ENCODE measurements around the gene DNASE1L3. TPM values are rescaled to one million over a fixed set of nuclear protein-coding genes. Genes with fewer than 3 reads are reported as not detected.
A peak's percentile ranks its signal among the peaks of the same experiment; 100 is the strongest.

DNASE1L3 gene
- total and polyA plus RNA-seq, 2 of the 13 experiments (the other 11 are each of a cell fraction or from before 2014, with no cell fraction given): 0.86 to 1.7 TPM

- TF ChIP-seq ZBTB1 (CRISPR knock-in tag; IDR thresholded peaks at IDR 0.05; ENCODE audit: borderline replicate concordance) (no peak), TCF7 (IDR thresholded peaks at IDR 0.05; ENCODE audit: low read depth) (peak; percentile 94), PBX2 (CRISPR knock-in tag; IDR thresholded peaks at IDR 0.05) (no peak), KDM3A (CRISPR knock-in tag; IDR thresholded peaks at IDR 0.05; ENCODE audit: low read depth) (peak; percentile 51; the same call in 1 of the 2 replicates), NCOA1 (CRISPR knock-in tag; IDR thresholded peaks at IDR 0.05) (peak; percentile 88; the same call in 1 of the 2 replicates), ZSCAN22 (CRISPR knock-in tag; IDR thresholded peaks at IDR 0.05) (no peak), ZNF331 (CRISPR knock-in tag; IDR thresholded peaks at IDR 0.05) (peak; percentile 63), CBX5 (CRISPR knock-in tag; IDR thresholded peaks at IDR 0.05; ENCODE audit: borderline replicate concordance) (no peak), SP4 (CRISPR knock-in tag; IDR thresholded peaks at IDR 0.05) (peak; percentile 38; the same call in 1 of the 2 replicates), ZNF724P (CRISPR knock-in tag; IDR thresholded peaks at IDR 0.05; ENCODE audit: borderline replicate concordance) (peak; percentile 50; the same call in 1 of the 2 replicates), ZNF567 (CRISPR knock-in tag; IDR thresholded peaks at IDR 0.05; ENCODE audit: borderline replicate concordance) (no peak), ZNF782 (CRISPR knock-in tag; IDR thresholded peaks at IDR 0.05; ENCODE audit: borderline replicate concordance) (no peak), ZNF460 (CRISPR knock-in tag; IDR thresholded peaks at IDR 0.05; ENCODE audit: borderline replicate concordance) (no peak), KAT2B (IDR thresholded peaks at IDR 0.05; ENCODE audit: borderline replicate concordance, low read depth, low read length) (no peak), SKI (IDR thresholded peaks at IDR 0.05; ENCODE audit: partially characterized antibody) (peak; percentile 26), FOSL2 (CRISPR knock-in tag; IDR thresholded peaks at IDR 0.05) (peak; percentile 44), RCOR2 (CRISPR knock-in tag; IDR thresholded peaks at IDR 0.05) (peak; percentile 71), MED1 (CRISPR knock-in tag; IDR thresholded peaks at IDR 0.05) (peak; percentile 99), ZNF792 (CRISPR knock-in tag; IDR thresholded peaks at IDR 0.05) (peak; percentile 72; the same call in 1 of the 2 replicates), MEF2D (CRISPR knock-in tag; IDR thresholded peaks at IDR 0.05) (peak; percentile 90), ZNF878 (CRISPR knock-in tag; IDR thresholded peaks at IDR 0.05) (peak; percentile 93), GATAD1 (CRISPR knock-in tag; IDR thresholded peaks at IDR 0.05) (peak; percentile 47; the same call in 1 of the 2 replicates), MAFG (CRISPR knock-in tag; IDR thresholded peaks at IDR 0.05) (no peak), HMG20B (CRISPR knock-in tag; conservative IDR thresholded peaks at IDR 0.05) (0 out of 2 replicates have a peak, but pooled peaks have one; percentile 33), CCDC6 (CRISPR knock-in tag; IDR thresholded peaks at IDR 0.05) (peak; percentile 51; the same call in 1 of the 2 replicates), ELF1 (CRISPR knock-in tag; IDR thresholded peaks at IDR 0.05) (peak; percentile 84), POGK (CRISPR knock-in tag; conservative IDR thresholded peaks at IDR 0.05) (peak; percentile 67; the same call in 1 of the 2 replicates), RBFOX2 (IDR thresholded peaks at IDR 0.05; ENCODE audit: low read depth, low read length) (0 out of 2 replicates have a peak, but pooled peaks have one; percentile 54), NONO (IDR thresholded peaks at IDR 0.05) (no peak), NONO (CRISPR knock-in tag; conservative IDR thresholded peaks at IDR 0.05) (peak; percentile 14; the same call in 1 of the 2 replicates)
Observed at GRCh38 chr3:58175437-58176184, 35.2 kb downstream of the DNASE1L3 start (continued).
